ENCODE measurements around the gene TMEM94. TPM values are rescaled to one million over a fixed set of nuclear protein-coding genes. Genes with fewer than 3 reads are reported as not detected.

Gene TMEM94
- total RNA-seq (2021; ENCODE audit: unreplicated experiment) (129 TPM), Bru-seq, nascent RNA (percentile 60 among the genes with signal in this experiment), BruChase-seq, experiment 1, labeled RNA remaining after a 2-hour chase (percentile 59 among the genes with signal in this experiment), BruChase-seq, experiment 2, labeled RNA remaining after a 6-hour chase (percentile 68 among the genes with signal in this experiment)
- polyA plus RNA-seq (2012; ENCODE audit: insufficient read length): 156 TPM
- long read RNA-seq, partial matches to known transcripts: 55 of 79 reads
- long read RNA-seq, other reads (novel, unspliced or antisense): 24 of 79 reads

DNA sequence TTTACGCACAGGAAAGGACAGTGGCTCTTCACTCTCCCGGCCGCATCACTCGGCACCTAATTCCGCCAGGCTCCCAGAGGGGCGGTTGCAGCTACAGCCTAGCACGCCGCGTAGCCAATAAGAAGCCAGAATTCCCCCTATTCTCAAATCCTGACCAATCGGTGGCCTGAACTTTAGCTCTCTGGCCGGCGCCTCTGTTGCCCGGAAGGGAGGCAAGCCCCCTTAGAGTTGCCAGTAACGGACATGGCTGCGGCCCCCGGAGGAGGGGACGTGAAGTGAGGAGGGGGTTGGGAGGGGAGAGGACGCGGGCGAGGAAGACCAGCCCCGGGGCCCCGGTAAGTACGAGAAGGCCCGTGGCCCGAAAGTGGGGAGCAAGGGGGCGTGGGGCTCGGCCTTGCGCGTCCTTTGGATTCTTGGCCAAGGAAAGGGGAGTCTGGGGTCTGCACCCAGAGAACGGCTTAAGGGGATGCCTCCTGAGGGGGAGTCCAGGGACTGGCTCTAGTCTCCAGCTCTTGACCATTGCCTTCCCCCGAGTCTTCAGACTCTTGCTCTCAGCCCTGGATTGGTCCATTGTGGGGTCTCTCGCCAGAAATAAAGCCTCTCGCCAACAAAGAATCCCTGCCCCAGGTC, at the start of gene TMEM94:
Gene TMEM94, plus strand, starts transcription at position 219 of the 630 bp plus-strand sequence. CDS start 15,271 bp downstream, outside the sequence.
- ChIA-PET CTCF (interaction anchor here (0.7 to 1.0 kb wide), 3 partner anchors 27 to 216 kb away, joined by 3 to 4 read pairs (median 3); partner anchors contain the start of gene SMIM5), POLR2A (interaction anchor here (0.5 to 0.7 kb wide), 3 partner anchors 8 to 49 kb away, joined by 3 to 6 read pairs (median 3); no protein-coding TSS in a partner anchor)
- Histone ChIP-seq H3K27me3 (ENCODE audit: control insufficient read depth, insufficient read depth, low read length) (no peaks in the 10 kb centered on the region), H3K9me3 (ENCODE audit: control insufficient read depth, insufficient read depth, low read depth, low read length) (no peaks in the 10 kb centered on the region), H3K4me1 (ENCODE audit: control insufficient read depth, insufficient read depth, low read length) (peaks cover 27% of the 10 kb centered on the region), H3K27ac (ENCODE audit: low read length) (peak within 1 kb of the TSS; percentile 96), H3K36me3 (ENCODE audit: control insufficient read depth, insufficient read depth, low read length) (peaks cover 3% of the 10 kb centered on the region; the same call in 1 of the 2 replicates), H3K4me3 (ENCODE audit: low read depth in 2 of 2, low read length in 2 of 2) (peak within 1 kb of the TSS; percentile 81 to 91)
- intact Hi-C loops (cut with micrococcal nuclease; ENCODE audit: unreplicated experiment) (no loop called here), in situ Hi-C loops (cut with HindIII; ENCODE audit: low pct_unique_long_range_greater_than_20kb, low sequenced_read_pairs) (no loop called here)
- peak; percentile 84 for DNase-seq (ENCODE audit: low read depth, low spot score)
- no TSS peak for BruUV-seq (replicated peaks)
- TF ChIP-seq, protein P1, sequence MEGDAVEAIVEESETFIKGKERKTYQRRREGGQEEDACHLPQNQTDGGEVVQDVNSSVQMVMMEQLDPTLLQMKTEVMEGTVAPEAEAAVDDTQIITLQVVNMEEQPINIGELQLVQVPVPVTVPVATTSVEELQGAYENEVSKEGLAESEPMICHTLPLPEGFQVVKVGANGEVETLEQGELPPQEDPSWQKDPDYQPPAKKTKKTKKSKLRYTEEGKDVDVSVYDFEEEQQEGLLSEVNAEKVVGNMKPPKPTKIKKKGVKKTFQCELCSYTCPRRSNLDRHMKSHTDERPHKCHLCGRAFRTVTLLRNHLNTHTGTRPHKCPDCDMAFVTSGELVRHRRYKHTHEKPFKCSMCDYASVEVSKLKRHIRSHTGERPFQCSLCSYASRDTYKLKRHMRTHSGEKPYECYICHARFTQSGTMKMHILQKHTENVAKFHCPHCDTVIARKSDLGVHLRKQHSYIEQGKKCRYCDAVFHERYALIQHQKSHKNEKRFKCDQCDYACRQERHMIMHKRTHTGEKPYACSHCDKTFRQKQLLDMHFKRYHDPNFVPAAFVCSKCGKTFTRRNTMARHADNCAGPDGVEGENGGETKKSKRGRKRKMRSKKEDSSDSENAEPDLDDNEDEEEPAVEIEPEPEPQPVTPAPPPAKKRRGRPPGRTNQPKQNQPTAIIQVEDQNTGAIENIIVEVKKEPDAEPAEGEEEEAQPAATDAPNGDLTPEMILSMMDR (IDR thresholded peaks at IDR 0.05): no peak
- TF ChIP-seq TCF7L2 (IDR thresholded peaks at IDR 0.05; ENCODE audit: low read depth, low read length) (0 out of 2 replicates have a peak, but pooled peaks have one; percentile 54), SIN3A (IDR thresholded peaks at IDR 0.05; ENCODE audit: borderline replicate concordance, insufficient read depth, low read depth, low read length) (peak; percentile 83; the same call in 1 of the 2 replicates), POLR2AphosphoS5 (IDR thresholded peaks at IDR 0.05; ENCODE audit: low read depth, low read length) (peak; percentile 72)
- TF ChIP-seq, protein P2, sequence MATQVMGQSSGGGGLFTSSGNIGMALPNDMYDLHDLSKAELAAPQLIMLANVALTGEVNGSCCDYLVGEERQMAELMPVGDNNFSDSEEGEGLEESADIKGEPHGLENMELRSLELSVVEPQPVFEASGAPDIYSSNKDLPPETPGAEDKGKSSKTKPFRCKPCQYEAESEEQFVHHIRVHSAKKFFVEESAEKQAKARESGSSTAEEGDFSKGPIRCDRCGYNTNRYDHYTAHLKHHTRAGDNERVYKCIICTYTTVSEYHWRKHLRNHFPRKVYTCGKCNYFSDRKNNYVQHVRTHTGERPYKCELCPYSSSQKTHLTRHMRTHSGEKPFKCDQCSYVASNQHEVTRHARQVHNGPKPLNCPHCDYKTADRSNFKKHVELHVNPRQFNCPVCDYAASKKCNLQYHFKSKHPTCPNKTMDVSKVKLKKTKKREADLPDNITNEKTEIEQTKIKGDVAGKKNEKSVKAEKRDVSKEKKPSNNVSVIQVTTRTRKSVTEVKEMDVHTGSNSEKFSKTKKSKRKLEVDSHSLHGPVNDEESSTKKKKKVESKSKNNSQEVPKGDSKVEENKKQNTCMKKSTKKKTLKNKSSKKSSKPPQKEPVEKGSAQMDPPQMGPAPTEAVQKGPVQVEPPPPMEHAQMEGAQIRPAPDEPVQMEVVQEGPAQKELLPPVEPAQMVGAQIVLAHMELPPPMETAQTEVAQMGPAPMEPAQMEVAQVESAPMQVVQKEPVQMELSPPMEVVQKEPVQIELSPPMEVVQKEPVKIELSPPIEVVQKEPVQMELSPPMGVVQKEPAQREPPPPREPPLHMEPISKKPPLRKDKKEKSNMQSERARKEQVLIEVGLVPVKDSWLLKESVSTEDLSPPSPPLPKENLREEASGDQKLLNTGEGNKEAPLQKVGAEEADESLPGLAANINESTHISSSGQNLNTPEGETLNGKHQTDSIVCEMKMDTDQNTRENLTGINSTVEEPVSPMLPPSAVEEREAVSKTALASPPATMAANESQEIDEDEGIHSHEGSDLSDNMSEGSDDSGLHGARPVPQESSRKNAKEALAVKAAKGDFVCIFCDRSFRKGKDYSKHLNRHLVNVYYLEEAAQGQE (IDR thresholded peaks at IDR 0.05; ENCODE audit: insufficient read depth in 1 of 2, low read depth in 2 of 2, low read length in 1 of 2): 0 out of 4 replicates have a peak, but pooled peaks of 1 of the 2 experiments have one; percentile 10
- ATAC-seq: peak; percentile 99

DNA sequence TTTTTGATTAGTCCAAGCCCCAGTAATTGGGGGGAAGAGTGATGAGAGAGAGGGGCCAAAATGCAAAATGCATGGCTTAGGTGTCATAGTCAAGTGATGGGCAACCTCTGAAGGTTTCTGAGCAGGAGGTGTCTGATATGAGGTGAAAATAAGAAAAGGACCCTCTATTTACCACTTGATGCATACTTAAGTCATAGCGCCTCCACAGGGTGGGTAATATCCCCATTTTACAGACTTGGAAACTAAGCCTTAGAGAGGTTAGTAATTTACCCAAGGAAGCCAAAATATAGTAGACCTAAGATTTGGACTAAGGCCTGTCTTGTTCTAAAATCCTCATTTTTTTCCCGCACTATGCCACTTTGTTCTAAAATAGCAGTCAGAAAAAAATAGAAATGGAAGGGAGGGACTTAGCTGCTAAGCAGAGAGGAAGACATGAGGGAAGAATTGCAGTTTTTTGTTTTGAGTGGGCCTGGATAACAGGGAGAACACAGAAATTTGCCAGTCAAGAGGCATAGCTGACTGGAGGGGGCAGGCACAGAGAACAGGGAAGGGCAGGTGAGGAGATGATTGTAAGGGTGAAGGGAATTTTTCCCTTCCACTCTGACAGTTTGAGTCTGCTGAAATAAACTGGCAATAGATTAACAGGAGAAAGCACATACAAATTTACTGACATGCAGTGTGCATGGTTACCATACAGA, 48.6 kb upstream of the TMEM94 start:
- POLR2A ChIA-PET: no interaction called here
- H3K27me3 ChIP-seq (ENCODE audit: control insufficient read depth, insufficient read depth, low read length): no peaks in the 10 kb centered on the region
- BruUV-seq (replicated peaks): no TSS peak
- H3K9me3 ChIP-seq (ENCODE audit: control insufficient read depth, insufficient read depth, low read depth, low read length): no peaks in the 10 kb centered on the region
- CTCF ChIA-PET: interaction anchor here (0.7 to 1.9 kb wide), 5 partner anchors 11 to 168 kb away, joined by 3 to 7 read pairs (median 3); no protein-coding TSS in a partner anchor
- TF ChIP-seq, protein P2 (IDR thresholded peaks at IDR 0.05; ENCODE audit: insufficient read depth in 1 of 2, low read depth in 2 of 2, low read length in 1 of 2): no peak
- TF ChIP-seq TCF7L2 (IDR thresholded peaks at IDR 0.05; ENCODE audit: low read depth, low read length): no peak
- TF ChIP-seq, protein P1 (IDR thresholded peaks at IDR 0.05): 0 out of 2 replicates have a peak, but pooled peaks have one; percentile 12
- no peak for DNase-seq (ENCODE audit: low read depth, low spot score)
- no peak overlapping the region for H3K27ac ChIP-seq (ENCODE audit: low read length)
- peaks cover 6% of the 10 kb centered on the region; the same call in 1 of the 2 replicates for H3K4me1 ChIP-seq (ENCODE audit: control insufficient read depth, insufficient read depth, low read length)
- no peaks in the 10 kb centered on the region; the same call in 1 of the 2 replicates for H3K36me3 ChIP-seq (ENCODE audit: control insufficient read depth, insufficient read depth, low read length)
- H3K4me3 ChIP-seq (ENCODE audit: low read depth in 2 of 2, low read length in 2 of 2): no peak overlapping the region
- ATAC-seq: no peak
- intact Hi-C loops (cut with micrococcal nuclease; ENCODE audit: unreplicated experiment) (no loop called here), in situ Hi-C loops (cut with HindIII; ENCODE audit: low pct_unique_long_range_greater_than_20kb, low sequenced_read_pairs) (no loop called here)
